OCI-M2 (cell line): ENCODE measurements around the gene FUT2.
"Not testable (repeated sequence)": the region's sequence is repeated elsewhere in the genome, so short reads cannot be mapped to it uniquely, and the experiment has no call there.

ENCODE experiments used
- DNase-seq: peaks from one replicate; lab custom pipeline; 2025; ENCODE audit not compliant: unreplicated experiment; lab: John Stamatoyannopoulos, UW

FUT2 gene

DNA sequence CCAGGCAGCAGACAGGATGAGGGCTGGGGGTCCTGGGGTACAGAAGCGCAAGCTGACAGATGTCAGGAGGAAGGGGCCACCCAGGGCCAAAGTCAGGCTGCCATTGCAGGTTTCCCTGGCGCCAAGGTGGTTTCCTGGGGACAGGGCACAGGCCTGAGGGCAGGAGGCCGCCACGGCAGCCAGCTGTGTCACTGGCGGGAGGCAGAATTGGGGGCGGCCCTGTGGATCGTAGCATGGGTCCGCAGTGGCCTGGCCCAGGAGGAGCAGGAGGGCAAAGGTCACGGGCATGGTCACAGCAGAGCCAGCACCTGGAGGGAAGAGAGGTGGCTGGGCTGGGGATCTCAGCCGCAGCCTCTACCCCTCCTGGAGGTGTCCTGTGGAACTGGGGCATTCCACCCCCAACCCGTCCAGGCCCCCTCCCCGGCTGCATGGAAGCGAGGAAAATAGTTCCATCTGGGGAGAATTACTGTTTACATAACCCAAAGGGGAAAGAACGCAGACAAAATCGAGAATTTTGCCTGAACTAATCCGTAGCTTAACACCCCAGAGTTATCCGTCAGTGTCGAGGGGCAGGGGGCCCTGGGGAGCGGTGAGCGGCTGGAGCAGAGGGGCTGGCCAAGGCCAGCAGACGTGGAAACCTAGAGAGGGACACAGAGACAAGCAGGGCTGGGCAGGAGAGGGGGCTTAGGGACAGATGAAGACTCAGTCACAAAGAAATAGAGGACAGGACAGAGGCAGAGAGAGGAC, 24.9 kb upstream of the FUT2 start:
- no peak for DNase-seq

GRCh38 chr19:48671446-48671995, 24.2 kb upstream of the FUT2 start:
- DNase-seq = no peak

- no peak for DNase-seq
Observed at GRCh38 chr19:48672994-48673393, 22.8 kb upstream of the FUT2 start, which contains the start of gene NTN5. Gene NTN5 (minus strand): TSS chr19:48673017. CDS start chr19:48670986, 2,031 bp downstream.

DNA sequence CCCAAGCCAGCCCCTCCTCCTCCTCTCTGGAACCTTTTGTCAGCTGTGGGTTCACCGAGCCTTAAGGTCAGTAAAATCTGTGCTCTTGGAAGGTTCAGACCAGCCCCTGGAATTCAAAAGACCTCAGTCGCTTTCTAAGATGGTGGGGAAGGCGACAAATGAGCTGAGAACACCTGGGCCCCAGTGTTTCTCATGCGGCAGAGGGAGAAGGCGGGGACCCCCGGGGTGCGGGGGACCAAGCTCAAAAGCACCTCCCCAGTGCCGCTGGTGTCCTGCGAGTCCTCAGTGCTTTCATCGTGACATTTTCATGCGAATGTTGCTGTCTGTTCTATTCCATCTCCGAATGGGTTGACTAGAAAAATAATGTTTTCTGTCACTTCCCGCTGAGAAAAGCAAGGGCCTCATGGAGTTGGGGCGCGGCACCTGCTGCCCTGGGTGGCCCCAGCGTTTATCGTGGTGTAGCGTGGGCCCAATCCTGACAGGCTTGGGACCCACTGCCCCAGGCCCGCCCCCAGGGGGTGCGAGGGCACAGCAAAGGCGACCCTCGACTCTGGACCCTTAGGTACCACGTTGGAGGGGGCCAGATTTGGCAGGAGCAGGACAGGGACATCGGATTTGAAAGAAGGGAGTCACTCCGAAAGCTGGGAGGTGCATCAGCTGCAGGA, 22.2 kb upstream of the FUT2 start:
- DNase-seq = no peak

DNA sequence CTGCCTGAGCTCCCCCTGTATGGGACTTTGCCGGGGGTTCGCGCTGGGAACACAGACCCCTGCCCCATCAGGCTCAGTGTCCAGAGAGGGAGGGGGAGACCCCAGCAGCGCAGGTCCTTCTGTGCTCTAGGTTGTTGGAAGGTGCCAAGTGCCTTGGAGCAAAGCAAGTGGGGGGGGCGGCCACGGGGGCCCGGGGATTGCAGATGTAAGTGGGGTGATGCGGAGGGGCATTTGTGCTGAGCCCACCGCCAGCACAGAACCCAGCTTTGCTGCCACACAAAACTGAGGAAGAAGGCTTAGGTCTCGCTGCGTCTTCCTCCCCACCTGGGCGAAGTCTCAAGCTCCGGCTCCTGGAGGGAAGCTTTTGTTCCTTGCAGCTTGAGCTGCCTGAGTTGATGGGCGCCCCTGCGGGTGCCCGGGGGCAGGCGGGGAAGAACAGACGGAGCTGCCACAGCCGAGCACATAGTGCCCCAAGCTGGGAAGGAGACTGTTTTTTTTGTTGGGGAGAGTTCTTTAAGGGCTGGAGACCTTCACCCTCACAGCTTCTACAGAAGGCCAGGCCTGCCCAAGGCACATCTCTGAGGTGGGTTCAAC, 21.5 kb upstream of the FUT2 start:
- no peak for DNase-seq

DNA sequence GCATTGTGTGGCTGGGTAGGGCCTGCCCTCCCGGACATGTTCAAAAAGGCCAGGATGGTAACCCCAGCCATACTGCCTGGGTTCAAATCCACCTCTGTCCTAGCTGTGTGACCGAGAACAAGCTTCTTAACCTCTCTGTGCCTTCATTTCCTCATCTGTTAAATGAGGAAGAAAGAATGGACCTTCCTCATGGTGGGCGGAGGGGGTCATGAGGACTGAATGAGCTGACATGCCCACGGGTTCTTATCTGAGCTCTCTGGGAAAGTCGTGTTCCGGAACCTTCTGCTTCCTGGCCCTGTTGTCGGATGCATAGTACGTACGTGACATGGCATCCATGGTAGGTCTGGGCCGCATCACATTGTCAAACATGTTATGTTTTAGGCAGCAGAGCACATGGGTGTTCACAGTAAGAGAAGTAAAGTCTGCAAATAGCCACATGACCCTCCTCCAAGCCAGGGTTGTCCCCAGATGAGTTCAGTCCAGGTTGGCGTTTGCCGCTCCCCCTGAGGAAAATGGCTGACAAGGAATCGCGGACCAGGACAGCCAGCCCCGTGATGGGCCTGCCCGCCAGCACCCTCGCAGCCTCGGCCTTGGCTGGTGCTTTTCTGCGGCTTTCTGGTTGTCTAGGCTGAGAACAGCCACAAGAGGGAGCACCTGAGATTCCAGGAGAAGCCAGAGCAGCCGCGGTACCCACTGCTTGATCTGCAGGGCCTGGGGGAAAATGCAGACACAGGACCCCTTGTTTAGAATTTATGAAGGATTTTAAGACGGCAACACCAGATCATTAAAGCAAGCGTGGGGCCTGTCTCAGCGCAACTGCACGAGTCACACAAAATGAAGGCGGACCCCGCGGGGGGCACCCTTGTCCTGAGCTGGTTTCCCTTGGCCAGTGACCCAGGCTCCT, 20.6 kb upstream of the FUT2 start:
- DNase-seq = peak; percentile 77

DNA sequence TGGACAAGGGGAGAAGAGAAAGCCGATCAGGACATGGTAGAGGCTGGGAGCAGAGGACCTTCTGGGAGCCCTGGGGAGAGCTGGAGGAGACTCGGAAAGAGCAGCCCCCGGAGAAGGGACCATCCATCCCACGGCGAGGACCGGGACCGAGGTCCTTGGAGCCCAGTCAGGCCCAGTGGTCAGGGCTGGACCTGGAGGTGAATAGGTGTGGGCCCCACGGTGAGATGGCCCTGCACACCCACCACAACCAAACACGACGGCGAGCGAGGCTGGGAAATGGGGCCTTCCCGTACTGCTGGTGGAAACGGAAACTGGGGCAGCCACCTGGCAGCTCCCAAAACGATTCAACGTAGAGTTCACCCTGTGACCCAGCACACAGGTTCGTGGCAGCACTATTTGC, 19.3 kb upstream of the FUT2 start:
- no peak for DNase-seq

- no peak for DNase-seq
Observed at GRCh38 chr19:48676887-48677286, 18.9 kb upstream of the FUT2 start.

DNA sequence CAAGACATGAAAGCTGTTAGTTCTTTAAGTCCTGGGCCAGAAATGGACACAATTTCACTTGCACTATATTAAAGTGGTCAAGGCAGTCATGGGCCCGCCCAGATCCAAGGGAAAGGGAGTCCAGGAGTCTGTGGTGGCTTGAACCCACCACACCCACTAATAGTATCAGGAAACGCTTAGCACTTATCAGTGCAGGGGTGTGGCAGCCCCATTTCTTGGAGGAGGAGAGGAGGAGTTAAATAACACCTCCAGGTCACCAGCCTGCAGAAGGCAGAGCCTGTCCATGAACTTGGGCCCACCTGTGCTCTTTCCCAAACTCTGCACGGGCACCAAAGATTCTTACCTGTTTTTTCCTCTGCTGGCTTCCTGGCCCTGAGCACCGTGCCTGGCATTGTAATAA, 17.6 kb upstream of the FUT2 start:
- no peak for DNase-seq

- not testable (repeated sequence) for DNase-seq
Observed at GRCh38 chr19:48680006-48680405, 15.8 kb upstream of the FUT2 start.

- no peak for DNase-seq
Observed at GRCh38 chr19:48680436-48681126, 15.2 kb upstream of the FUT2 start.

DNA sequence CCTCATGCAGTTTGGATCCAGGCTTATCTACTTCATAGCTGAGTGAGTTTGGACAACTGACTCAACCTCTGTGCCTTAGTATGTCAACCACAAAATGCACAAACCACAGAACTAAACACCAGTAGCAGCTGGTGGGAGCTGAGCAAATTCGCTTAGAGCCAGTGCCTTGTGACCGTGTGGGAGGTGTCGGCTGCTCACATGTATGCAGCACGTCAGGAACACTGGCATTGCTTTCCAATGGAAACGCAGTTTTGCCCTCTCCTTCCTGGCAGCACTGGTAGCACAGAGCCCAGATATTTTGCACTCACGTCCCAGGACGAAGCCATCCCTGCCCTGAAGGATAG, 14.7 kb upstream of the FUT2 start:
- peak; percentile 38 for DNase-seq

GRCh38 chr19:48683349-48683748, 12.4 kb upstream of the FUT2 start:
- no peak for DNase-seq

GRCh38 chr19:48685583-48685982, 10.2 kb upstream of the FUT2 start:
- no peak for DNase-seq

GRCh38 chr19:48686088-48686487, 9.7 kb upstream of the FUT2 start:
- DNase-seq = no peak

- not testable (repeated sequence) for DNase-seq
Observed at GRCh38 chr19:48686637-48687036, 9.1 kb upstream of the FUT2 start.

- DNase-seq = no peak
Observed at GRCh38 chr19:48687776-48688175, 8.0 kb upstream of the FUT2 start.

GRCh38 chr19:48689449-48689848, 6.3 kb upstream of the FUT2 start:
- DNase-seq = no peak

- DNase-seq = not testable (repeated sequence)
Observed at GRCh38 chr19:48693629-48694028, 2.1 kb upstream of the FUT2 start.

DNA sequence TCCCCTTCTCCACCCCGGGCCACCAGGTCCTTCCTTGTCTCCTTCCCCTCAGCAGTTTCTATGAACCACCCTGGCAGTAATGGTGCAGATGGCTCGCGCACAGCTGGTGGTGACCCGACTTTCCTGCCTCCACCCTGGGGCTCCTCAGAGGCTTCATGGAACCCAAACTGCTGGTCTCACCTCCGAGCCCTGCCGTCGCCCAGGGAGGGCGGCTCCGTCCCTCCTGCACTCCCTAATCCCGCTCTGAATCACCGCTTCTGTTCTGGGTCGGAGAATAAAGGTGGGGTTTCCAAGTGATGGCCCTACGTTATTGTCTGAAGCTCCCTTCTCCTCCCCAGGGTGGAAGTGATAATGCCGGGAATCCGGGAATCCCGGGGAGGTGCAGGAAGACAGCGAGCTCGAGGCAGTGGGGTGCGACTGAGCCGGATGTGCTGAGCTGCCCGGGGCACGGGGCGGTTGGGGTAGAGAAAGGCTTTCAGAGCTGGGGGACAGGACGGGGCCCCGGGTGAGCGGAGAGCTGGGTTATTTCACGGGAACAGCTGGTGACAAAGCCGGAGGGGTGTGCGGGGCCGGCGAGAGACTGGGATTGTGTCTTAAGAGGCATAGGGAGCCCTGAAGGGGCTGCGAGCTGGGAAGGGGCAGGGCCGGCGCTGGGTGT, 711 bp downstream of the FUT2 start:
- DNase-seq = no peak
